ENCODE data around the gene SMYD3.

GRCh38 chr1:245702346-245702745 lies 804.7 kb downstream of the SMYD3 start:
- TF ChIP-seq, protein P1, sequence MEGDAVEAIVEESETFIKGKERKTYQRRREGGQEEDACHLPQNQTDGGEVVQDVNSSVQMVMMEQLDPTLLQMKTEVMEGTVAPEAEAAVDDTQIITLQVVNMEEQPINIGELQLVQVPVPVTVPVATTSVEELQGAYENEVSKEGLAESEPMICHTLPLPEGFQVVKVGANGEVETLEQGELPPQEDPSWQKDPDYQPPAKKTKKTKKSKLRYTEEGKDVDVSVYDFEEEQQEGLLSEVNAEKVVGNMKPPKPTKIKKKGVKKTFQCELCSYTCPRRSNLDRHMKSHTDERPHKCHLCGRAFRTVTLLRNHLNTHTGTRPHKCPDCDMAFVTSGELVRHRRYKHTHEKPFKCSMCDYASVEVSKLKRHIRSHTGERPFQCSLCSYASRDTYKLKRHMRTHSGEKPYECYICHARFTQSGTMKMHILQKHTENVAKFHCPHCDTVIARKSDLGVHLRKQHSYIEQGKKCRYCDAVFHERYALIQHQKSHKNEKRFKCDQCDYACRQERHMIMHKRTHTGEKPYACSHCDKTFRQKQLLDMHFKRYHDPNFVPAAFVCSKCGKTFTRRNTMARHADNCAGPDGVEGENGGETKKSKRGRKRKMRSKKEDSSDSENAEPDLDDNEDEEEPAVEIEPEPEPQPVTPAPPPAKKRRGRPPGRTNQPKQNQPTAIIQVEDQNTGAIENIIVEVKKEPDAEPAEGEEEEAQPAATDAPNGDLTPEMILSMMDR (IDR thresholded peaks at IDR 0.05), result no peak
- TF ChIP-seq POLR2A (IDR thresholded peaks at IDR 0.05), result no peak
